ENCODE results near the gene POFUT2. TPM values are rescaled to one million over a fixed set of nuclear protein-coding genes. Genes with fewer than 3 reads are reported as not detected.

POFUT2 gene
- total and polyA plus RNA-seq, 9 donors = 25.7 to 52.9 (median 40.1) TPM

DNA sequence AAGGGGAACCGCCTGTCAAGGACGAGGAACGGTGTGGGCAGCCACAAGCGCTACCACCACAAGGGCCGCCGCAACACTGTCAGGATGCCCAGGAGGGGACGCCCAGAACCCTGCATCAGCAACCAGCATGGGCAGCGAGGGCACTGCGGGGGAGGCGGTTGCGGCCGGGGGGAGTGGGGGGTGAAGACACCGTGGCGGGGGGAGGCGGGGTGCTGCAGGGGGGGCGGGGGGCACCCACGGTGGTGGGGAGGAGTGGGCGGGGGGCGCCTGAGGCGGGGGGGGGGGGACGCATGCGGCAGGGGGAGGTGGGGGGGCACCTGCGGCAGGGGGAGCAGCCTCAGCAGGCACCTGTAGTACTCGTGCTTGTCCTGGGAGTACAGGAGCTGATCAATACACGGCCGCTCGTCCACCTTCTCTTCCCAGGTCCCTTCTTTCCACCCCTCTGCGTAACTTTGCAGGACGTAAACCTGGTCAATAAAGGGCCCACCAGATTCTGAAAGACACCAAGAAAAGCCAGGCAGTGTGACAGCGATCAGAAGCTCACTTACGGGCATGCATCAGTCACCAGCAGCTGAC lies 4.6 kb downstream of the POFUT2 start:
- H3K4me1 ChIP-seq (ENCODE audit: insufficient read depth) = peaks cover 5% of the 10 kb centered on the region
- 82 to 85% (median 84%) methylated on average over 12 to 24 of the region's 31 CpGs for WGBS, 3 donors
- TF ChIP-seq, protein P1, sequence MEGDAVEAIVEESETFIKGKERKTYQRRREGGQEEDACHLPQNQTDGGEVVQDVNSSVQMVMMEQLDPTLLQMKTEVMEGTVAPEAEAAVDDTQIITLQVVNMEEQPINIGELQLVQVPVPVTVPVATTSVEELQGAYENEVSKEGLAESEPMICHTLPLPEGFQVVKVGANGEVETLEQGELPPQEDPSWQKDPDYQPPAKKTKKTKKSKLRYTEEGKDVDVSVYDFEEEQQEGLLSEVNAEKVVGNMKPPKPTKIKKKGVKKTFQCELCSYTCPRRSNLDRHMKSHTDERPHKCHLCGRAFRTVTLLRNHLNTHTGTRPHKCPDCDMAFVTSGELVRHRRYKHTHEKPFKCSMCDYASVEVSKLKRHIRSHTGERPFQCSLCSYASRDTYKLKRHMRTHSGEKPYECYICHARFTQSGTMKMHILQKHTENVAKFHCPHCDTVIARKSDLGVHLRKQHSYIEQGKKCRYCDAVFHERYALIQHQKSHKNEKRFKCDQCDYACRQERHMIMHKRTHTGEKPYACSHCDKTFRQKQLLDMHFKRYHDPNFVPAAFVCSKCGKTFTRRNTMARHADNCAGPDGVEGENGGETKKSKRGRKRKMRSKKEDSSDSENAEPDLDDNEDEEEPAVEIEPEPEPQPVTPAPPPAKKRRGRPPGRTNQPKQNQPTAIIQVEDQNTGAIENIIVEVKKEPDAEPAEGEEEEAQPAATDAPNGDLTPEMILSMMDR (IDR thresholded peaks at IDR 0.05) = no peak
- no peak for TF ChIP-seq EP300 (IDR thresholded peaks at IDR 0.05)
- no peak for TF ChIP-seq POLR2A (IDR thresholded peaks at IDR 0.05)
- H3K9me3 ChIP-seq = no peaks in the 10 kb centered on the region
- H3K27me3 ChIP-seq = no peaks in the 10 kb centered on the region
- no peaks in the 10 kb centered on the region for H3K36me3 ChIP-seq
- no peak overlapping the region for H3K4me3 ChIP-seq
- DNase-seq = peak; percentile 5 to 31 (median 24)
- intact Hi-C loops (cut with DNase I) = loop anchor here in 2 of 4 donors (10.0 kb wide), 2 partner anchors 328 to 408 kb away; partner anchors contain the start of gene PTTG1IP (in 1 of the 2)
- H3K27ac ChIP-seq = no peak overlapping the region

DNA sequence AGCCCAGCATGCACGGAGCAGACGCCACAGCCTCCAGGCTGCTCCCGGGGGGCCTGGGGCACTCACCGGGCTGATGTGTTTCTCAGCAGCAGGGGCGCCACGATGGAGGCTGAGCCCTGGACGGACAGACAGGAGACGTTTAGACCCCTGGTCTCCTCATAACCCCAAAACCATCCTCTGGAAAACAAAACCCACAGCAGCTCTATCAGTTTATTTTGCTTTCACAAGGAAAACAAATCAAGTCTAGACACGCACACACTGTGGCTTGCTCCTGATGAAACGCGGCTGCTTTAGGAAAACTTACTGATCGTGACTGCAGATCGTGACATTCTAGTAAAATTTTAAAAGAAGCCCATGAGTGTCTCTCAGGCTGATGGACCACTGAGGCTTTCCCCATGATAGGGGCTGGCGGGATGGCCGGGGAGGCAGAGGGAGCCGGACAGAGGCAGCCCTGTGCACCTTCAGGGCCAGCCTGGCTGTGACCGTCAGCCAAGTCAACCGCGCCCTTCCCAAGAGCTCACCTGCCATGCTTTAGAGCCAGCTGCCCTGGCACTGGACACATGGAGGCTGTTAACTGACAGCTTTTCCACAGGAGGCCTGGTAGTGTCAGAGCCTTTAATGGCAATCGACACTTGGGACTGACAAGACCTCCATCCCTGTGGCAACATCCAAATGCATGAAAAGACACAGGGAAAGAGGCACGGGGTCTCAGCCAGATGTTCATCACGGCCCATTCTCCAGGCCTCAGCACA lies 5.2 kb downstream of the POFUT2 start:
- no peaks in the 10 kb centered on the region for H3K27me3 ChIP-seq
- intact Hi-C loops (cut with DNase I) = loop anchor here in 2 of 4 donors (10.0 kb wide), 2 partner anchors 328 to 408 kb away; partner anchors contain the start of gene PTTG1IP (in 1 of the 2)
- 69 to 83% (median 81%) methylated on average over 22 of the region's 22 CpGs for WGBS, 3 donors
- no peak overlapping the region for H3K4me3 ChIP-seq
- TF ChIP-seq EP300 (IDR thresholded peaks at IDR 0.05) = no peak
- H3K9me3 ChIP-seq = no peaks in the 10 kb centered on the region
- no peaks in the 10 kb centered on the region for H3K36me3 ChIP-seq
- peaks cover 5% of the 10 kb centered on the region for H3K4me1 ChIP-seq (ENCODE audit: insufficient read depth)
- peak; percentile 3 to 15 (median 8) for DNase-seq
- H3K27ac ChIP-seq = no peak overlapping the region

DNA sequence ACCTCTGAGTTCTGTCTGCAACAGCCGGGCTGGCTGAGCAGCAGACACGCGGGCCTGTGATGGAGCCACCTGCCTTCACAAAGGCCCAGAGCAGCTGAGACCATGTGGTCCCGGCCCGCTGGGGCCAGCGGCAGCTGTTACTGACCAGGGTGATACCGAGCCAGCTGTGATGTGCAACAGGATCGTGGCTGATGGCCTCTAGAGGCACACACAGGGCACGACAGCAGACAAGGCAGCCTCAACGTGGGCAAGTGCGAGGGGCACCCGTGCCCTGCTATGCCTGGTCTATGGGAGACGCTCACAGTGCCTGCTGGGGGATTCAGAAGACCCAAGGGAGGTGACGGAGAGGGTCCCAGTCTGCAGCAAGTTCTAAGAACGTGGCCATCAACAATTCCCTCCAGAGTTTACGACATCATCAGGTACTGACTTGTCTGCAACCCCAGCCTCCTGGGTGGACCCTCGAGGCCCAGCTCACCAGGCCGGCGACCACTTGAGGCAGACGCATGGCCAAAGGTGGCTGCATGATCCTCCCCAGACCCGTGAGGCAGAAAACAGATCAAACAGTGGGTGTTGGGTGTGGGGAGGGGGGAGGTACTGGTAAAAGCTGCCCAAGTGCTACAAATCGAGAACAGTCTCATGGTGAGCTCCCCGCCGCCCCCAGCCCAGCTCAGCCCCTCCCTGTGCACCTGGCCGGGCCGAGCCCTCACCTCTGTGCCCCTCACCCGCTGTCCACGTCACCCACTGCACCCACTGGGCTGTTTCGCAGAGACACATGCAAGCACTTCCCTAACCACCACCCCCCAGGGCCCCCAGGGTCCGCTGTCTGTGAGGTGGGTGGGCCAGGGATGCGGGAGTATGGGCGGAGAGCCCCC lies 6.0 kb downstream of the POFUT2 start:
- H3K4me1 ChIP-seq (ENCODE audit: insufficient read depth) = peaks cover 2% of the 10 kb centered on the region
- TF ChIP-seq EP300 (IDR thresholded peaks at IDR 0.05) = no peak
- TF ChIP-seq POLR2A (IDR thresholded peaks at IDR 0.05) = no peak
- TF ChIP-seq, protein P1 (IDR thresholded peaks at IDR 0.05) = no peak
- no peaks in the 10 kb centered on the region for H3K36me3 ChIP-seq
- intact Hi-C loops (cut with DNase I) = loop anchor here in 2 of 4 donors (10.0 kb wide), 2 partner anchors 327 to 407 kb away; partner anchors contain the start of gene PTTG1IP (in 1 of the 2)
- no peak overlapping the region for H3K4me3 ChIP-seq
- no peak overlapping the region for H3K27ac ChIP-seq
- peak; percentile 7 to 34 (median 22) for DNase-seq
- no peaks in the 10 kb centered on the region for H3K9me3 ChIP-seq
- 78 to 84% (median 83%) methylated on average over 32 of the region's 32 CpGs for WGBS, 3 donors
- H3K27me3 ChIP-seq = no peaks in the 10 kb centered on the region

DNA sequence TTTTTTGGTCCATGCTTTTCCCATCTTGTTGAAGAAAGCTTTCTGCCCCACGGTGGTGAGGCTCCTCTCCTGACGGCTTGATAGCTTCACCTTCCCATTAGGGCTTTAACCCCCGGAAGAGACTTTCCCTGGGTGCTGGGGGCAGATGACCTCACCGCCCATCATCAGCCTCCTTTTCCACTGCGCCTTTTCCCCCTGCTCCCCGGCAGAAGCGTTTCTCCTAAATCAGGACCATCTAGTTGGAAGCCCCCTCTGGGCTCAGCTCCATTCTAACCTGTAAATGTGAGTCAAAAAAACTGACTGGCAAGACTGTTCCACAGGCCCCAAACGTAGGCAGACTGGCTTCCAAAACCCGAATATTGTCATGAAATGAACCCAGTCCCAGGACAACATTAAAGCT lies 6.7 kb downstream of the POFUT2 start:
- Histone ChIP-seq H3K9me3 (no peaks in the 10 kb centered on the region), H3K36me3 (no peaks in the 10 kb centered on the region), H3K27me3 (no peaks in the 10 kb centered on the region), H3K4me3 (no peak overlapping the region), H3K27ac (no peak overlapping the region), H3K4me1 (ENCODE audit: insufficient read depth) (no peaks in the 10 kb centered on the region)
- peak in 2 of 5 donors; percentile 4 to 5 for DNase-seq
- intact Hi-C loops (cut with DNase I) = loop anchor here in 2 of 4 donors (10.0 kb wide), 2 partner anchors 326 to 406 kb away; partner anchors contain the start of gene PTTG1IP (in 1 of the 2)
- WGBS, 3 donors = 84 to 88% (median 87%) methylated on average over 9 of the region's 9 CpGs
- no peak for TF ChIP-seq EP300 (IDR thresholded peaks at IDR 0.05)
- TF ChIP-seq POLR2A (IDR thresholded peaks at IDR 0.05) = no peak
- TF ChIP-seq, protein P1 (IDR thresholded peaks at IDR 0.05) = no peak

Data from ovary (tissue), 9 donors.